ENCODE measurements around the gene PHF14. TPM values are rescaled to one million over a fixed set of nuclear protein-coding genes. Genes with fewer than 3 reads are reported as not detected.

Gene PHF14
- total and polyA plus RNA-seq, 2 donors (not counting 1 experiment from before 2014, with no cell fraction given), result 9.6 to 43.7 TPM

DNA sequence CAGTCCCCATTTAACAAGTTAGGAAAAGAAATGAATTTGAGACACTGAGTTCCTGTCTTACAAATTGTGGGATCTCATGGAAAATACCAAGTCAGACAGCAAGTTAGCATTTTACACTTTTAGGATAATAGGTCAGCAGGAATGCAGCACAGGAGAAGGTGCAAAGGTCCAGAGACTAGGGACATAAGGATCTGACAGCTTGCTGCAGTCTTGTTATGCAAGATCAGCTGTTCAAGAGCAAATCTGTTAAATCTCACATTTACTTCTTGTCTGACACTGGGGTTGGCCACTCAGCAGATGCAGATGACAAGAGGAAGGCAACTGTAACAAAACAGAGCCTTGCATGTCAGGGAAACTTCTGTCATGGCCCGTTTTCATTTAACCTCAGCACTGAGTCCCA is 239.6 kb downstream of the PHF14 start:
- no peaks in the 10 kb centered on the region for H3K4me1 ChIP-seq (ENCODE audit: control insufficient read depth in 2 of 2, insufficient read depth in 2 of 2, low read length in 2 of 2)
- DNase-seq (no peak), ATAC-seq (ENCODE audit: low read depth) (no peak)
- H3K27me3 ChIP-seq (replicated peaks in 1 of 4; ENCODE audit: control extremely low read depth in 1 of 4, control insufficient read depth in 3 of 4, insufficient read depth in 4 of 4, low read length in 3 of 4), result no peaks in the 10 kb centered on the region
- no peaks in the 10 kb centered on the region for H3K9me3 ChIP-seq (ENCODE audit: control extremely low read depth in 1 of 3, control insufficient read depth in 2 of 3, insufficient read depth in 1 of 3, low read length in 2 of 3)
- no peak overlapping the region for H3K4me2 ChIP-seq (replicated peaks; ENCODE audit: low read depth, low read length, poor library complexity, severe bottlenecking)
- no peaks in the 10 kb centered on the region for H3K27me3 Mint-ChIP-seq
- H3K4me1 Mint-ChIP-seq, result peaks cover 2% of the 10 kb centered on the region
- no peaks in the 10 kb centered on the region for H4K20me1 ChIP-seq (ENCODE audit: control insufficient read depth, insufficient read depth, low read length, poor library complexity, severe bottlenecking)
- no peak overlapping the region for H3K27ac Mint-ChIP-seq
- no peak overlapping the region for H2AFZ ChIP-seq (ENCODE audit: insufficient read depth, low read depth, low read length, poor library complexity, severe bottlenecking)
- ChIA-PET CTCF (interaction anchor here (1.2 to 2.4 kb wide), 4 partner anchors 9 to 13 kb away, joined by 3 to 9 read pairs (median 6); no protein-coding TSS in a partner anchor), POLR2A (no interaction called here)
- no peaks in the 10 kb centered on the region for H3K36me3 ChIP-seq (replicated peaks in 1 of 2; ENCODE audit: control extremely low read depth in 1 of 2, control insufficient read depth in 1 of 2, extremely low read depth in 1 of 2, insufficient read depth in 2 of 2, low read length in 1 of 2)
- no peaks in the 10 kb centered on the region for H3K79me2 ChIP-seq (ENCODE audit: control insufficient read depth, insufficient read depth, low read length)
- TF ChIP-seq, protein P1, sequence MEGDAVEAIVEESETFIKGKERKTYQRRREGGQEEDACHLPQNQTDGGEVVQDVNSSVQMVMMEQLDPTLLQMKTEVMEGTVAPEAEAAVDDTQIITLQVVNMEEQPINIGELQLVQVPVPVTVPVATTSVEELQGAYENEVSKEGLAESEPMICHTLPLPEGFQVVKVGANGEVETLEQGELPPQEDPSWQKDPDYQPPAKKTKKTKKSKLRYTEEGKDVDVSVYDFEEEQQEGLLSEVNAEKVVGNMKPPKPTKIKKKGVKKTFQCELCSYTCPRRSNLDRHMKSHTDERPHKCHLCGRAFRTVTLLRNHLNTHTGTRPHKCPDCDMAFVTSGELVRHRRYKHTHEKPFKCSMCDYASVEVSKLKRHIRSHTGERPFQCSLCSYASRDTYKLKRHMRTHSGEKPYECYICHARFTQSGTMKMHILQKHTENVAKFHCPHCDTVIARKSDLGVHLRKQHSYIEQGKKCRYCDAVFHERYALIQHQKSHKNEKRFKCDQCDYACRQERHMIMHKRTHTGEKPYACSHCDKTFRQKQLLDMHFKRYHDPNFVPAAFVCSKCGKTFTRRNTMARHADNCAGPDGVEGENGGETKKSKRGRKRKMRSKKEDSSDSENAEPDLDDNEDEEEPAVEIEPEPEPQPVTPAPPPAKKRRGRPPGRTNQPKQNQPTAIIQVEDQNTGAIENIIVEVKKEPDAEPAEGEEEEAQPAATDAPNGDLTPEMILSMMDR (IDR thresholded peaks at IDR 0.05), result no peak
- TF ChIP-seq EZH2 (IDR thresholded peaks at IDR 0.05; ENCODE audit: borderline replicate concordance, insufficient read depth, low read depth, low read length, poor library complexity, severe bottlenecking), result no peak
- no peak overlapping the region for H3K9ac ChIP-seq (ENCODE audit: low read length)
- H3K4me3 ChIP-seq (ENCODE audit: control extremely low read depth in 1 of 5, extremely low read depth in 1 of 5, insufficient read depth in 1 of 5, low read depth in 2 of 5, low read length in 4 of 5), result no peak overlapping the region
- H3K9me3 Mint-ChIP-seq (ENCODE audit: insufficient read depth), result no peaks in the 10 kb centered on the region
- 43% methylated on average over 1 of the region's 1 CpG for WGBS (ENCODE audit: insufficient coverage)
- no peak overlapping the region for H3K27ac ChIP-seq (ENCODE audit: low read length in 2 of 2)
- intact Hi-C loops (cut with micrococcal nuclease), result no loop called here
- H3K4me3 Mint-ChIP-seq, result no peak overlapping the region

DNA sequence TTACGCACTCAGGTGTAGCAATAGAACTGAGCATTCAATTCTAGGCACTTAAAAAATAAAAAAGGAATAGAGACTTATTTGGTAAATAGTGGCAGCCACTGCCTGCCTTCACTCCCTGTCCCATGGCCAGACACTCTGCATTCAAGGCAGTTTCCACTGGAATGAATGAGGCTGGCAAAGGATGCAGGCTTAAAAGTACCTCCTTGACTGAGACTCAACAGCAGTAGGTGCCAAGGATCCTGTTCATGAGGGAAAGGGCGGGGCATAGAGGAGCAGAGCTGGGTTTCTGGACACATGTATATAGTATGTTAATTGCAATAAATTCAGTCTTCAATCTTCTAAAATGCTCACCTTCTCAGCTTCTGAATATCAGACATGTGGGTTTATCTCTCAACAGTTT is 242.6 kb downstream of the PHF14 start:
- Histone ChIP-seq H3K36me3 (replicated peaks in 1 of 2; ENCODE audit: control extremely low read depth in 1 of 2, control insufficient read depth in 1 of 2, extremely low read depth in 1 of 2, insufficient read depth in 2 of 2, low read length in 1 of 2) (no peaks in the 10 kb centered on the region), H2AFZ (ENCODE audit: insufficient read depth, low read depth, low read length, poor library complexity, severe bottlenecking) (no peak overlapping the region), H3K4me3 (ENCODE audit: control extremely low read depth in 1 of 5, extremely low read depth in 1 of 5, insufficient read depth in 1 of 5, low read depth in 2 of 5, low read length in 4 of 5) (no peak overlapping the region), H4K20me1 (ENCODE audit: control insufficient read depth, insufficient read depth, low read length, poor library complexity, severe bottlenecking) (no peaks in the 10 kb centered on the region), H3K79me2 (ENCODE audit: control insufficient read depth, insufficient read depth, low read length) (no peaks in the 10 kb centered on the region), H3K9me3 (ENCODE audit: control extremely low read depth in 1 of 3, control insufficient read depth in 2 of 3, insufficient read depth in 1 of 3, low read length in 2 of 3) (no peaks in the 10 kb centered on the region), H3K27ac (ENCODE audit: low read length in 2 of 2) (no peak overlapping the region), H3K4me2 (replicated peaks; ENCODE audit: low read depth, low read length, poor library complexity, severe bottlenecking) (no peak overlapping the region), H3K27me3 (replicated peaks in 1 of 4; ENCODE audit: control extremely low read depth in 1 of 4, control insufficient read depth in 3 of 4, insufficient read depth in 4 of 4, low read length in 3 of 4) (no peaks in the 10 kb centered on the region), H3K9ac (ENCODE audit: low read length) (no peak overlapping the region), H3K4me1 (ENCODE audit: control insufficient read depth in 2 of 2, insufficient read depth in 2 of 2, low read length in 2 of 2) (no peaks in the 10 kb centered on the region)
- POLR2A ChIA-PET, result no interaction called here
- TF ChIP-seq, protein P1 (IDR thresholded peaks at IDR 0.05), result no peak
- TF ChIP-seq EZH2 (IDR thresholded peaks at IDR 0.05; ENCODE audit: borderline replicate concordance, insufficient read depth, low read depth, low read length, poor library complexity, severe bottlenecking), result no peak
- ATAC-seq (ENCODE audit: low read depth) (no peak), DNase-seq (no peak)
- Mint-ChIP-seq H3K27me3 (no peaks in the 10 kb centered on the region), H3K9me3 (ENCODE audit: insufficient read depth) (peaks cover 4% of the 10 kb centered on the region), H3K4me3 (no peak overlapping the region), H3K4me1 (peaks cover 2% of the 10 kb centered on the region), H3K27ac (no peak overlapping the region)
- intact Hi-C loops (cut with micrococcal nuclease), result no loop called here
- no CpG with 5 or more reads among the region's 2 CpGs for WGBS (ENCODE audit: insufficient coverage)
- CTCF ChIA-PET, result interaction anchor here (1.2 kb wide), 1 partner anchor 10 kb away, joined by 4 read pairs; no protein-coding TSS in a partner anchor
